Pericardium fibroblast (primary cell): ENCODE measurements around the gene TXN2. TPM values are rescaled to one million over a fixed set of nuclear protein-coding genes. Genes with fewer than 3 reads are reported as not detected.

Experiments
- total RNA-seq: library from RNA; depleted of rRNA; stranded (reverse); fragments of >200 nt; gene quantifications from 2 replicates; pipeline ENCODE4 v1.2.3, GENCODE V29; 2015

The TXN2 gene, protein sequence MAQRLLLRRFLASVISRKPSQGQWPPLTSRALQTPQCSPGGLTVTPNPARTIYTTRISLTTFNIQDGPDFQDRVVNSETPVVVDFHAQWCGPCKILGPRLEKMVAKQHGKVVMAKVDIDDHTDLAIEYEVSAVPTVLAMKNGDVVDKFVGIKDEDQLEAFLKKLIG
- 66.7 and 101 TPM in 2 replicates for total RNA-seq

DNA sequence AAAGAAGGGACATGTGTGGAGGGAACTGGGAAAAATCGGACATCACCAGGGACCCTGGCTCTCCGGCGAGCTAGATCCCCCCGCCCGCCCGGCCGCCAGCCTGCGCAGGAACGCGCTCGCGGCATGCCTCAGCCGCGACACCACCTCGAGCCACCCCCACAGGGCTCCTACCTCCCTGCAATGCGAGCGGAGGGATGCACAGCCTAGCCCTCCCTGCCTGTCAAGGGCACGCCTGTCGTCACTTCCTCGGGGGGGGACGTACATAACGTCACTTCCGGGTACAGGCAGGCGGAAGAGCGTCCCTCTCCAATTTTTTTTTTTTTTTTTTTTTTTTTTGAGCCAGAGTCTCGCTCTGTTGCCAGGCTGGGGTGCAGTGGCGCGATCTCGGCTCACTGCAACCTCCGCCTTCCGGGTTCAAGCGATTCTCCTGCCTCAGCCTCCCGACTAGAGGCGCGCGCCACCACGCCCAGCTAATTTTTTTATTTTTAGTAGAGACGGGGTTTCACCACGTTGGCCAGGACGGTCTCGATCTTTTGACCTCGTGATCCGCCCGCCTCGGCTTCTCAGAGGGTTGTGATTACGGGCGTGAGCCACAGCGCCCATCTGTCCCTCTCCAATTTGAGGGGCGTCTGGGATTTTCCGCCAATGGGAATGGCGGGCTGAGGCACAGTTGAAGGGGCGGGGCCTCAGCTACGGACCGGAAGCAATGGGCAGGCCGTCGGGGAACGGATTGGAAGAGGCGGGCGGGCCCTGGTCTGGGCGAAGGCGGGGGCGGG is at the start of gene TXN2:
TXN2 (minus strand) TSS at position 248 of the 776 bp plus-strand sequence. CDS start 803 bp downstream, outside the sequence.

DNA sequence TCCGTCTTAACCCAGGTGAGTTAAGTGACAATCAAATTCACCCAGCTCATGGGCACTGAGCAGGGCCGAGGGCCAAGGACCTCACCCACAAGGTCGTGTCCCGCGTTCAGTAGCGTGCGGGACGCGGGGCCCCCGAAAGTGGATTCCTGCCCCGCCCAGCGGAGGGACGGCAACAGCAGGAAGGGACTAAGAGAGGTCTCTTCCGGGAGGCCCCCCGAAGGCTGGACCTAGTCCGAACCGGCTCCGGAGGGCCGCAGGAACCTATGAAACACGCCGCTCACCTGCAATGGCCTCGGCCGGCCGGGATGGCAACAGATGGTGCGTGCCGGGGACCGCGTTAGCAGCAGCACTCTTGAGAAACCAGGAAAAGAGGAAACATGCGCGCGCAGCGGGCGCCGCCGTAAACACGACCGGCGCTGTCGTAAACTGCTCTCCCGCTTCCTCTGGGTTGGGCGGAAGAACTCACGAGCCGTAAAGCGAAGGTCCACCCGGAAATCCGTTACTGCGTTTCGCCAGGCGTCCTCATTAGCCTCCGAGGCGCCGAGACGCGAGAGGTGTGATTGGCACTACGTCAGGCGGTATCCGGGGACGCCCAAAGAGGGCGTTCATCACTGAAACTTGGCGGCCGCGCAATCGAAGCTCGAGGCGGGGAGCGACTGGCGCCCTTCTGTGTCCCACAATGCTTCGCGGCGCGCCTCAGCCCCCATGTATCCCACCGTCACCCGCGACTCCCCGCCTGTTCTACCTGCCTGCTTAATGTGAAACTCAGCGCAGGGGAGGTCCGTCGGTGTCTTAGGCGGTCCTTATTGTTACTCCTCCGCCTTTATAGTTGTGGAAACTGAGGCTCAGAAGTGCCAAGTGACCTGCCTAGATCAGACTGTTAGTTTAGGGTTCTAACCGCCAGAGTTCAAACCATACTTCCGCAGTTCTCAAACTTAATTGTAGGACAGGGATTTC is 47.6 kb upstream of the TXN2 start, which contains the start of gene EIF3D:
EIF3D (minus strand) TSS at position 372 of the 957 bp plus-strand sequence. CDS start 3,045 bp downstream, outside the sequence.

DNA sequence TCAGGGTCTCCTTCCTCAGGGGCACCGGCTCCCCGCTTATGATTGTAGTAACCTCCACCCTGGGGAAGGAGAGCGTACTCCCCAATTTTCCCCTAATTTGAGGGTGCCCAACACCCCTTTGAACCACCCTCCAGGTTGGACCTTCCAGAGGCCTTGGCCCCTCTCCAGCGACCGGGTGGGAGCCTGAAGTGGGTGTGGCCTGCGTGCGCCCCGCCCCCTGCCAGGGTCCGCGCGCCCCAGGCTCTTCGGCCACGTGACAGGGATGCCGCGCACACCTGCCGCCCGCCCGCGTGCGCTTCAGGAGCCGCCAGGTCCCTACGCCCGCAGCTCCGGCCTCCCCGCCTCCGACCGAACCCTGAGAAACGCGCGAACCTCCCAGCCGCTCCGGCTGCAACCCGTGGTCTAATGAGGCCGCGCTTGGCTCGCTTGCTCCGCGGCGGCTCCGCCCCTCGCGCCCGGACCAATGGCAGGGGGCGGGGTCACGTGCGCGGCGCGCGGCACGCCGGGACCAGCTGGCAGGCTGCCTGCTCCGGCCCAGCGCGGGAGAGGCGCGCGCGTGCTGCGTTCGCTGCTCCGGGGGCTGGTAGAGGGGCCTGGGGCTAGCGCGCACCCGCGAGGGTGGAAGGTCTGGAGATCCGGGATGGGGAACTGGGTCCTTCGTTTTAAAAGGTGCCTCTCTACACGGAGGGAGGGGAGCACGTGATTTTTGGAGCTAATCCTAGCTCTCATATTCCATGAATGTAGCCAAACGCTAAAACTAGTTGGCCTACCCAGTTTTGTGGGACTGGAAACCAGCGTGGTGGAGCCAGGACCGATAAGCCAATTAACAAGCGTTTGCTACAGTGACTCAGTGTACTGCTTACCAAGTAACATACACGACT is 25.4 kb upstream of the TXN2 start, which contains the start of gene FOXRED2:
FOXRED2 (minus strand) TSS at position 404 of the 881 bp plus-strand sequence. CDS start 618 bp downstream, outside the sequence.

Other genes with a start within 250 kb of the TXN2 start
- gene APOL2, start 242.1 kb downstream of the TXN2 start, total RNA-seq = 38.4 and 45.0 TPM in 2 replicates
- 2.8 and 6.1 TPM in 2 replicates for gene APOL1, start 228.5 kb downstream of the TXN2 start, total RNA-seq
- gene MYH9, start 93.7 kb downstream of the TXN2 start, total RNA-seq = 215 and 459 TPM in 2 replicates
- 11.7 and 18.0 TPM in 2 replicates for gene FOXRED2, start 25.4 kb upstream of the TXN2 start, total RNA-seq
- 263 and 280 TPM in 2 replicates for gene EIF3D, start 47.5 kb upstream of the TXN2 start, total RNA-seq
- gene CACNG2, start 222.1 kb upstream of the TXN2 start, total RNA-seq = not detected in 2 replicates